Erythroblast (primary cell): ENCODE data around the gene CGB8.

Experiments
- GATA1 ChIP-seq: IDR thresholded peaks from 2 replicates; pipeline ENCODE4 v1.6.1; 2011; ENCODE audit warnings: low read depth, mild to moderate bottlenecking, control low read depth, low read length, moderate library complexity
- POLR2A ChIP-seq: IDR thresholded peaks from 2 replicates; pipeline ENCODE4 v1.6.1; 2011; ENCODE audit warnings: mild to moderate bottlenecking, low read length

DNA sequence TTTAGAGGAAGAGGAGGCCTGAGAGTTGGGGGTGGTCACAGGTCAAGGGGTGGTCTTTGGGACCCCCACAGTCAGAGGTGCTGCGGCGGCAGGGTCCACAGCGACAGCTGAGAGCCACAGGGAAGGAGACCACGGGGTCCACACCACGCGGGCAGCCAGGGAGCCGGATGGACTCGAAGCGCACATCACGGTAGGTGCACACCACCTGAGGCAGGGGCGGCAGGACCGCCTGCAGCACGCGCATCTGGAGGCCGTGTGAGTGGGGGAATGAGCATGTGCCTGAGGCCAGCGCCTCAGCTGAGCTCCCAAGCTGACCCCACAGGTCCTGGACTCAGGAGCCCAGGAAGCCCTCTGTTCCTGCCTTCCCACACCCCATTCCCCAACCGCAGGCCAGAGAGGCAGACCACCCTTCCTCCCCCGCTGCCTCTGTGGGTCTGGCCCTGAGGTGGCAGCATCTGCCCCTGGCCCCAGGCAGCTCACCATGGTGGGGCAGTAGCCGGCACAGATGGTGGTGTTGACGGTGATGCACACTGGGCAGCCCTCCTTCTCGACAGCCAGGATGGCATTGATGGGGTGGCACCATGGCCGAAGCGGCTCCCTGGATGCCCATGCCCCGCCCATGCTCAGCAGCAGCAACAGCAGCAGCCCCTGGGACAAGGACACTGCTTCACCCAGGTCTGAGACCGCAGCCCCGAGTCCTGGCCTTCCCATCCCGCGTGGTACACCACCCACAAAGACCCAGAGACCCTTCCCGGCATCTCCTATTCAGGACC lies 32.7 kb downstream of the CGB8 start:
- TF ChIP-seq POLR2A (no peak), GATA1 (no peak)
